ENCODE measurements around the gene PTMA. TPM values are rescaled to one million over a fixed set of nuclear protein-coding genes. Genes with fewer than 3 reads are reported as not detected.
"Not testable (repeated sequence)": the region's sequence is repeated elsewhere in the genome, so short reads cannot be mapped to it uniquely, and the experiment has no call there.

Gene PTMA
- total RNA-seq, 2 experiments from 2014 or later: 2,780 to 3,053 TPM

DNA sequence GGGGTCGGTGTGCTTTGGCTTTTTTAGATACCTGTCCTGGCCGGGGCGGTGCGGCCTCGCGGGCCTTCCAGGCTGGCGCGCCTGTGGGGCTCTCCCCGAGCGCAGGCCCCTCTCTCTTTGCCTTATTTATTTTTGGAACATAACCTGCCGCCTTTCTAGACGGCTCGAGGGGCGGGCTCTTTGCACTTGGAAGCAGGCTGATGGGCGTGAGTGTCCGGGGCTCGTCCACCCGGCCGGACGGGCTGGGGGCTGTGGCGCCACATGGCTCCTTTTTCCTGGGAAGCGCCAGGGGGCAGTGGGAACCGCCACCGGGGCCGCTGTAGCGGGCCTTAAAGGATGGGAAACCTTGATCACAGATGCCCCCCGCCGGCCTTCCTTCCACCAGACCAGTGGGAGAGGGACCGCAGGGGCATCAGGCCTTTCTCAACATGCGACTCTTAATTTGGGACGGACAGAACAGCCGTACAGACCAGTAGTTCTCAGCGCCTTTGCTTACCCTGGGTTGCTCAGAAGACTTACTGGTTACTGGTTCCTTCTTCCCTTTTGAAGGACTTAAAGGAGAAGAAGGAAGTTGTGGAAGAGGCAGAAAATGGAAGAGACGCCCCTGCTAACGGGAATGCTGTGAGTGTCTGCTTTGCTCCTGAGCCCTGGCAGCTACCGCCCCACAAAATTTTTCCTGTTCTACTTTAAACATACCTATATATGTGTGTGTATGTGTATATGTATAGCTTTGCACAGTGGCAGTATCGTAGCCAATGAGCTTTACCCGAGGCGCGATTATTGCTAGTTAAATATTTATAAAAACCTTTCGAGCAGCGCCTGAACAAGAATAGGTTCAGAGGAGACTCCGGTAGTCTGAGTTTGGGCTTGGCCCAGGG lies 2.7 kb downstream of the PTMA start:
- Histone ChIP-seq H3K4me3 (ENCODE audit: low read depth, low read length, poor library complexity, severe bottlenecking) (peak overlapping the region; percentile 93), H4K20me1 (ENCODE audit: insufficient read depth, low read length) (peaks cover 20% of the 10 kb centered on the region)
- BruUV-seq (replicated peaks): no TSS peak

DNA sequence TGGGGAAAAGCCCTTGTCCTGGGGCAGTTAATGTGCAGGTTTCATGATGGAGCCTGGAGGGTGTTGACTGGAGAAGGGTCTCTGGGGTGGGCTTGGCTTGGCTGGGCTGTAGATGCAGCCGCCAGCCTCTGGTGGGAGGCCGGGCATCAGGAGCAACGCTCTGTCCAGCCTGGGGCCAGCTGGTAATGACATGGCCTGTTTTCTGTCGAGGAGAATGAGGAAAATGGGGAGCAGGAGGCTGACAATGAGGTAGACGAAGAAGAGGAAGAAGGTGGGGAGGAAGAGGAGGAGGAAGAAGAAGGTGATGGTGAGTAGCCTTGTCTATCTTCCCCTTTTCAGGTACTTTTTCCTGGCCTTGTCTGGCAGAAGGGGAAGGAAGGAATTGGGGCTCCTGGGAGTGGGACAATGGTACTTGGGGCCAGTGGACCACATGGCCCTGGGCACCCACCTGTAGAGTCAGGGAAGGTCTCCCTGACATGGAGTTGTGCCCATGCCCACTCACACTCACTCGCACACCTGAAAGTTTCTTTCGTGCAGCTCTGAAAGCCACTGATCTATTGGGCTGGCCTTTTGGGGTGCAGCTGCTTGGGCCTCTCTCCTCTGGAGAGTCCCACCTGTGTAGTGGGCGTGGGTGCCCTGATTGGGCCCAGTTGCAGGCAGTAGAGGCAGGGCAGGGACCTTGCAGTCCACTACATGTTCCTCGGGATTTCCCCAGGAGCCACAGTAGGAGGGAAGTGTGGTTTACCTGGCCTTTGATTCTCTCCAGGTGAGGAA lies 3.5 kb downstream of the PTMA start:
- H3K4me2 ChIP-seq (ENCODE audit: low read length): peak overlapping the region; percentile 82
- BruUV-seq (replicated peaks): no TSS peak
- H3K9me2 ChIP-seq (ENCODE audit: insufficient read depth, low read length): no peaks in the 10 kb centered on the region
- CTCF ChIA-PET (ENCODE audit: unreplicated experiment): interaction anchor here (0.9 to 1.1 kb wide), 2 partner anchors 26 to 27 kb away, joined by 3 read pairs; no protein-coding TSS in a partner anchor
- peaks cover 20% of the 10 kb centered on the region for H4K20me1 ChIP-seq (ENCODE audit: insufficient read depth, low read length)
- peaks cover 54% of the 10 kb centered on the region for H3K79me2 ChIP-seq (ENCODE audit: insufficient read depth, low read depth, low read length)
- no peak overlapping the region for H2AFZ ChIP-seq (ENCODE audit: low read length)
- H3K4me3 ChIP-seq (ENCODE audit: low read depth, low read length, poor library complexity, severe bottlenecking): peak overlapping the region; percentile 93
- POLR2A ChIA-PET: interaction anchor here (0.8 to 1.3 kb wide), 3 partner anchors 37 to 39 kb away, joined by 3 read pairs; no protein-coding TSS in a partner anchor
- H3K4me1 ChIP-seq (ENCODE audit: insufficient read depth, low read length, poor library complexity, severe bottlenecking): peaks cover 53% of the 10 kb centered on the region
- peak; percentile 15 for DNase-seq (ENCODE audit: low spot score)
- peaks cover 71% of the 10 kb centered on the region for H3K36me3 ChIP-seq (ENCODE audit: insufficient read depth, low read length)
- intact Hi-C loops (cut with micrococcal nuclease; ENCODE audit: unreplicated experiment): loop anchor here (10.0 kb wide), 2 partner anchors 197 to 247 kb away; partner anchors contain the start of gene NCL
- H3K27ac ChIP-seq (ENCODE audit: low read depth, low read length, poor library complexity, severe bottlenecking): peak overlapping the region; percentile 95
- no peaks in the 10 kb centered on the region for H3K9me3 ChIP-seq (ENCODE audit: low read length)
- TF ChIP-seq EZH2phosphoT487 (IDR thresholded peaks at IDR 0.05; ENCODE audit: borderline replicate concordance, low read depth, low read length) (no peak), CTCF (conservative IDR thresholded peaks at IDR 0.05; ENCODE audit: low read length) (no peak)

More for the DNA sequence above, 2.7 kb downstream of the PTMA start:
- POLR2A ChIA-PET: interaction anchor here (0.8 kb wide), 1 partner anchor 36 kb away, joined by 3 read pairs; no protein-coding TSS in a partner anchor
- Histone ChIP-seq H2AFZ (ENCODE audit: low read length) (no peak overlapping the region), H3K9me3 (ENCODE audit: low read length) (no peaks in the 10 kb centered on the region), H3K4me2 (ENCODE audit: low read length) (peak overlapping the region; percentile 82), H3K79me2 (ENCODE audit: insufficient read depth, low read depth, low read length) (peaks cover 58% of the 10 kb centered on the region), H3K4me1 (ENCODE audit: insufficient read depth, low read length, poor library complexity, severe bottlenecking) (peaks cover 46% of the 10 kb centered on the region), H3K9me2 (ENCODE audit: insufficient read depth, low read length) (no peaks in the 10 kb centered on the region), H3K36me3 (ENCODE audit: insufficient read depth, low read length) (peaks cover 71% of the 10 kb centered on the region), H3K27ac (ENCODE audit: low read depth, low read length, poor library complexity, severe bottlenecking) (peak overlapping the region; percentile 95)
- TF ChIP-seq CTCF (conservative IDR thresholded peaks at IDR 0.05; ENCODE audit: low read length) (no peak), EZH2phosphoT487 (IDR thresholded peaks at IDR 0.05; ENCODE audit: borderline replicate concordance, low read depth, low read length) (no peak)
- DNase-seq (ENCODE audit: low spot score): peak; percentile 33
- CTCF ChIA-PET (ENCODE audit: unreplicated experiment): interaction anchor here (0.9 kb wide), 1 partner anchor 25 kb away, joined by 3 read pairs; no protein-coding TSS in a partner anchor
- intact Hi-C loops (cut with micrococcal nuclease; ENCODE audit: unreplicated experiment): loop anchor here (10.0 kb wide), 2 partner anchors 196 to 246 kb away; partner anchors contain the start of gene NCL

- peak; percentile 31 for DNase-seq (ENCODE audit: low spot score)
- peaks cover 71% of the 10 kb centered on the region for H3K36me3 ChIP-seq (ENCODE audit: insufficient read depth, low read length)
- H3K9me3 ChIP-seq (ENCODE audit: low read length); BruUV-seq (replicated peaks); H2AFZ ChIP-seq (ENCODE audit: low read length); H3K9me2 ChIP-seq (ENCODE audit: insufficient read depth, low read length): not testable (repeated sequence)
- CTCF ChIA-PET (ENCODE audit: unreplicated experiment): interaction anchor here (1.1 kb wide), 1 partner anchor 28 kb away, joined by 3 read pairs; no protein-coding TSS in a partner anchor
- POLR2A ChIA-PET: interaction anchor here (1.1 to 1.3 kb wide), 2 partner anchors 38 to 40 kb away, joined by 3 read pairs; no protein-coding TSS in a partner anchor
- peaks cover 53% of the 10 kb centered on the region for H3K4me1 ChIP-seq (ENCODE audit: insufficient read depth, low read length, poor library complexity, severe bottlenecking)
- H4K20me1 ChIP-seq (ENCODE audit: insufficient read depth, low read length): peaks cover 20% of the 10 kb centered on the region
- H3K4me3 ChIP-seq (ENCODE audit: low read depth, low read length, poor library complexity, severe bottlenecking): peak overlapping the region; percentile 93
- peak overlapping the region; percentile 95 for H3K27ac ChIP-seq (ENCODE audit: low read depth, low read length, poor library complexity, severe bottlenecking)
- peaks cover 51% of the 10 kb centered on the region for H3K79me2 ChIP-seq (ENCODE audit: insufficient read depth, low read depth, low read length)
- intact Hi-C loops (cut with micrococcal nuclease; ENCODE audit: unreplicated experiment): loop anchor here (10.0 kb wide), 2 partner anchors 198 to 248 kb away; partner anchors contain the start of gene NCL
- peak overlapping the region; percentile 82 for H3K4me2 ChIP-seq (ENCODE audit: low read length)
Observed at GRCh38 chr2:231712451-231713021, 4.2 kb downstream of the PTMA start.

- H3K36me3 ChIP-seq (ENCODE audit: insufficient read depth, low read length): peaks cover 71% of the 10 kb centered on the region
- H4K20me1 ChIP-seq (ENCODE audit: insufficient read depth, low read length): peaks cover 20% of the 10 kb centered on the region
- peaks cover 47% of the 10 kb centered on the region for H3K79me2 ChIP-seq (ENCODE audit: insufficient read depth, low read depth, low read length)
- H3K27ac ChIP-seq (ENCODE audit: low read depth, low read length, poor library complexity, severe bottlenecking): peak overlapping the region; percentile 68
- not testable (repeated sequence) for H3K9me3 ChIP-seq (ENCODE audit: low read length); H2AFZ ChIP-seq (ENCODE audit: low read length); H3K9me2 ChIP-seq (ENCODE audit: insufficient read depth, low read length); DNase-seq (ENCODE audit: low spot score); BruUV-seq (replicated peaks)
- ChIA-PET CTCF (ENCODE audit: unreplicated experiment) (interaction anchor here (1.3 to 4.5 kb wide), 2 partner anchors 37 to 67 kb away, joined by 3 to 49 read pairs; no protein-coding TSS in a partner anchor), POLR2A (interaction anchor here (0.6 to 3.2 kb wide), 7 partner anchors 29 to 658 kb away, joined by 3 to 29 read pairs (median 8); partner anchors contain the start of gene NCL)
- peak overlapping the region; percentile 35 for H3K4me2 ChIP-seq (ENCODE audit: low read length)
- peak overlapping the region; percentile 18 for H3K4me3 ChIP-seq (ENCODE audit: low read depth, low read length, poor library complexity, severe bottlenecking)
- intact Hi-C loops (cut with micrococcal nuclease; ENCODE audit: unreplicated experiment): loop anchor here (10.0 kb wide), 2 partner anchors 199 to 249 kb away; partner anchors contain the start of gene NCL
- peaks cover 57% of the 10 kb centered on the region for H3K4me1 ChIP-seq (ENCODE audit: insufficient read depth, low read length, poor library complexity, severe bottlenecking)
Observed at GRCh38 chr2:231713406-231713729, 5.0 kb downstream of the PTMA start.
